HepG2 (cell line): Measurements from ENCODE around the gene TTC31. TPM values are rescaled to one million over a fixed set of nuclear protein-coding genes. Genes with fewer than 3 reads are reported as not detected.

Experiments used
- ARID4A ChIP-seq: sonication (generic); formaldehyde crosslinking; IDR thresholded peaks from 2 replicates; pipeline ENCODE4 v1.5.0; 2020; ENCODE audit warnings: mild to moderate bottlenecking, missing genetic modification reagents, borderline replicate concordance
- ATF1 ChIP-seq: IDR thresholded peaks from 2 replicates; pipeline ENCODE4 v1.6.1; 2016; ENCODE audit warnings: mild to moderate bottlenecking, control low read depth
- HOXA3 ChIP-seq: sonication (generic); formaldehyde crosslinking; IDR thresholded peaks from 2 replicates; pipeline ENCODE4 v1.5.0; 2020; ENCODE audit warnings: missing genetic modification reagents
- KAT2B ChIP-seq: fragments of 150-350 bp; IDR thresholded peaks from 2 replicates; pipeline ENCODE4 v1.6.1; 2014; ENCODE audit warnings: low read depth, low read length, borderline replicate concordance
- KMT2B ChIP-seq: IDR thresholded peaks from 2 replicates; pipeline ENCODE4 v1.6.1; 2016; ENCODE audit warnings: missing genetic modification reagents, missing compliant biosample characterization
- MAF1 ChIP-seq: sonication (generic); formaldehyde crosslinking; IDR thresholded peaks from 2 replicates; pipeline ENCODE4 v1.5.0; 2020; ENCODE audit warnings: missing genetic modification reagents, borderline replicate concordance
- MATR3 ChIP-seq: sonication (generic); formaldehyde crosslinking; IDR thresholded peaks from 2 replicates; pipeline ENCODE4 v1.4.0; 2020; ENCODE audit warnings: missing genetic modification reagents
- MED1 ChIP-seq: sonication (generic); formaldehyde crosslinking; IDR thresholded peaks from 2 replicates; pipeline ENCODE4 v1.4.0; 2020; ENCODE audit warnings: missing genetic modification reagents
- MIXL1 ChIP-seq: IDR thresholded peaks from 2 replicates; pipeline ENCODE4 v1.6.1; 2016
- NFIB ChIP-seq: sonication (generic); formaldehyde crosslinking; IDR thresholded peaks from 2 replicates; pipeline ENCODE4 v1.9.0; 2021; ENCODE audit warnings: missing genetic modification reagents, mild to moderate bottlenecking, borderline replicate concordance
- NFKBIZ ChIP-seq: IDR thresholded peaks from 2 replicates; pipeline ENCODE4 v1.6.1; 2018; ENCODE audit warnings: missing genetic modification reagents, missing compliant biosample characterization
- PHF8 ChIP-seq: sonication (generic); formaldehyde crosslinking; IDR thresholded peaks from 2 replicates; pipeline ENCODE4 v1.5.0; 2020; ENCODE audit warnings: missing genetic modification reagents
- SP2 ChIP-seq: sonication (generic); formaldehyde crosslinking; IDR thresholded peaks from 2 replicates; pipeline ENCODE4 v1.5.1; 2020; ENCODE audit warnings: mild to moderate bottlenecking, missing genetic modification reagents
- SRF ChIP-seq: IDR thresholded peaks from 2 replicates; pipeline ENCODE4 v1.6.1; 2011; ENCODE audit warnings: mild to moderate bottlenecking, low read depth, low read length, moderate library complexity
- XBP1 ChIP-seq: sonication (generic); formaldehyde crosslinking; IDR thresholded peaks from 2 replicates; pipeline ENCODE4 v1.5.0; 2020; ENCODE audit warnings: missing genetic modification reagents
- ZKSCAN8 ChIP-seq: IDR thresholded peaks from 2 replicates; pipeline ENCODE4 v1.6.1; 2016; ENCODE audit warnings: borderline replicate concordance, missing genetic modification reagents, missing compliant biosample characterization
- ZNF441 ChIP-seq: sonication (generic); formaldehyde crosslinking; IDR thresholded peaks from 2 replicates; pipeline ENCODE4 v1.7.0; 2021; ENCODE audit warnings: missing genetic modification reagents, borderline replicate concordance
- ZNF451 ChIP-seq: sonication (generic); formaldehyde crosslinking; IDR thresholded peaks from 2 replicates; pipeline ENCODE4 v1.5.0; 2020; ENCODE audit warnings: mild to moderate bottlenecking, missing genetic modification reagents
- ZNF598 ChIP-seq: sonication (generic); formaldehyde crosslinking; IDR thresholded peaks from 2 replicates; pipeline ENCODE4 v1.5.1; 2020; ENCODE audit warnings: mild to moderate bottlenecking, missing genetic modification reagents, borderline replicate concordance
- polyA plus RNA-seq, 8 experiments: library from polyadenylated mRNA; depleted of rRNA in 3 of 8; stranded (reverse) in 7 of 8; unstranded in 1 of 8; fragments of >200 nt; fragmentation: Illumina TruSeq in 4 of 8; extraction: Trizol in 4 of 8; gene quantifications; 2 replicates each; pipeline versions ENCODE4 v1.2.1 to v1.2.3, GENCODE V29; 2011 to 2016; ENCODE audit warnings: low read depth in 4 of 8, missing spikeins in 1 of 8, mixed read lengths in 1 of 8; ENCODE audit not compliant: insufficient read depth in 1 of 8
- total RNA-seq, 5 experiments: library from RNA; depleted of rRNA; stranded (reverse); fragments of >200 nt; fragmentation: Illumina TruSeq; extraction: Trizol; gene quantifications; 2 replicates each; pipeline ENCODE4 v1.2.3, GENCODE V29; 2016; ENCODE audit warnings: low read depth in 1 of 5
- TF ChIP-seq, protein P1 (sequence below): sonication (generic); formaldehyde crosslinking; IDR thresholded peaks from 2 replicates; pipeline ENCODE4 v1.4.0; 2020; ENCODE audit warnings: missing genetic modification reagents, borderline replicate concordance
- TF ChIP-seq, protein P2 (sequence below): IDR thresholded peaks from 2 replicates; pipeline ENCODE4 v1.6.1; 2016; ENCODE audit warnings: missing biosample characterization, missing genetic modification reagents, low read depth

The TTC31 gene
- total and polyA plus RNA-seq, 2 of the 13 experiments (the other 11 are each of a cell fraction or from before 2014, with no cell fraction given), result 28.3 to 39.5 TPM

DNA sequence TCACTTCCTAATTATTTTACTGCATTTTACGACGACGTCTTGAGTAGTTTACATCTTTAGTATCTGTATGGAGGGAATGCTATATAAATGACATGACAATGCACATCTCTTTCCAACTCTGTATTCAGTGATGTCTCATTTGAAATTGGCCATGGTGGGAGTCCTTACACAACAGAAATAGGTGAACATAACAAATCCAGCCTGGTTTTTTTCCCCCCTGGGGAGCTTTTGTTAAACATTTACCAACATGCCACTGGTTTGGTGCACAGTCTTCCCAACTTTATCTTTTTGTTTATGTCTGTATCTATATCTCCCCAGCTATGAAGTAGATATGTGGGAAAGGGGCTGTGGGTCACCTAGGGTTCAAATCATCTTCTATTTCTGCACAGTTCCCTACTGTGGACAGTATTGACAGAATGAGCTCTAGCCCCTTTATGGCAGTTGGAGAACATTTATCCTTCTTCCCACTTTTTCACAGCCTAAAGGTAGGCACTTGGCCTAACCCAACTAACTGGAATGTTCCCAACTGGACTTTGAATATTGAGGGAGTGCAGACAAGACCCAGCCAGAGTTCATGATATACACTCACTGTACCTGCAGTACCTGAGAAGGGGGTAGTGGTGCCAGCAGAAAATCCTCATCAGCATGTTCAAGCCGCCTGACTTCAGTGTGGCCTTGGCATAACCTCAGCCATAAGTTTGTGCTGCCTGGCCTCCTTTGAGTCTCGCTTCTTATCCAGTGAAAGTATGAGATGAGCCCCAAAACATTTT lies 35.5 kb upstream of the TTC31 start (continued):
- TF ChIP-seq ZKSCAN8 (CRISPR knock-in tag) (peak; percentile 34; the same call in 1 of the 2 replicates), KMT2B (CRISPR knock-in tag) (no peak), MAF1 (CRISPR knock-in tag) (no peak), MIXL1 (CRISPR knock-in tag) (no peak), KAT2B (no peak), MATR3 (CRISPR knock-in tag) (no peak), ARID4A (CRISPR knock-in tag) (peak; percentile 48; the same call in 1 of the 2 replicates), XBP1 (no peak), HOXA3 (peak; percentile 37; the same call in 1 of the 2 replicates), ZNF598 (CRISPR knock-in tag) (no peak), ATF1 (CRISPR knock-in tag) (peak; percentile 53; the same call in 1 of the 2 replicates), SP2 (CRISPR knock-in tag) (peak; percentile 30; the same call in 1 of the 2 replicates), PHF8 (CRISPR knock-in tag) (peak; percentile 36; the same call in 1 of the 2 replicates), NFKBIZ (CRISPR knock-in tag) (no peak), MED1 (CRISPR knock-in tag) (peak; percentile 50; the same call in 1 of the 2 replicates), NFIB (no peak), SRF (no peak), ZNF451 (CRISPR knock-in tag) (no peak), ZNF441 (peak; percentile 69; the same call in 1 of the 2 replicates)
- TF ChIP-seq, protein P1, sequence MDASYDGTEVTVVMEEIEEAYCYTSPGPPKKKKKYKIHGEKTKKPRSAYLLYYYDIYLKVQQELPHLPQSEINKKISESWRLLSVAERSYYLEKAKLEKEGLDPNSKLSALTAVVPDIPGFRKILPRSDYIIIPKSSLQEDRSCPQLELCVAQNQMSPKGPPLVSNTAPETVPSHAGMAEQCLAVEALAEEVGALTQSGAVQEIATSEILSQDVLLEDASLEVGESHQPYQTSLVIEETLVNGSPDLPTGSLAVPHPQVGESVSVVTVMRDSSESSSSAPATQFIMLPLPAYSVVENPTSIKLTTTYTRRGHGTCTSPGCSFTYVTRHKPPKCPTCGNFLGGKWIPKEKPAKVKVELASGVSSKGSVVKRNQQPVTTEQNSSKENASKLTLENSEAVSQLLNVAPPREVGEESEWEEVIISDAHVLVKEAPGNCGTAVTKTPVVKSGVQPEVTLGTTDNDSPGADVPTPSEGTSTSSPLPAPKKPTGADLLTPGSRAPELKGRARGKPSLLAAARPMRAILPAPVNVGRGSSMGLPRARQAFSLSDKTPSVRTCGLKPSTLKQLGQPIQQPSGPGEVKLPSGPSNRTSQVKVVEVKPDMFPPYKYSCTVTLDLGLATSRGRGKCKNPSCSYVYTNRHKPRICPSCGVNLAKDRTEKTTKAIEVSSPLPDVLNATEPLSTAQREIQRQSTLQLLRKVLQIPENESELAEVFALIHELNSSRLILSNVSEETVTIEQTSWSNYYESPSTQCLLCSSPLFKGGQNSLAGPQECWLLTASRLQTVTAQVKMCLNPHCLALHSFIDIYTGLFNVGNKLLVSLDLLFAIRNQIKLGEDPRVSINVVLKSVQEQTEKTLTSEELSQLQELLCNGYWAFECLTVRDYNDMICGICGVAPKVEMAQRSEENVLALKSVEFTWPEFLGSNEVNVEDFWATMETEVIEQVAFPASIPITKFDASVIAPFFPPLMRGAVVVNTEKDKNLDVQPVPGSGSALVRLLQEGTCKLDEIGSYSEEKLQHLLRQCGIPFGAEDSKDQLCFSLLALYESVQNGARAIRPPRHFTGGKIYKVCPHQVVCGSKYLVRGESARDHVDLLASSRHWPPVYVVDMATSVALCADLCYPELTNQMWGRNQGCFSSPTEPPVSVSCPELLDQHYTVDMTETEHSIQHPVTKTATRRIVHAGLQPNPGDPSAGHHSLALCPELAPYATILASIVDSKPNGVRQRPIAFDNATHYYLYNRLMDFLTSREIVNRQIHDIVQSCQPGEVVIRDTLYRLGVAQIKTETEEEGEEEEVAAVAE (CRISPR knock-in tag), result peak; percentile 38; the same call in 1 of the 2 replicates
- TF ChIP-seq, protein P2, sequence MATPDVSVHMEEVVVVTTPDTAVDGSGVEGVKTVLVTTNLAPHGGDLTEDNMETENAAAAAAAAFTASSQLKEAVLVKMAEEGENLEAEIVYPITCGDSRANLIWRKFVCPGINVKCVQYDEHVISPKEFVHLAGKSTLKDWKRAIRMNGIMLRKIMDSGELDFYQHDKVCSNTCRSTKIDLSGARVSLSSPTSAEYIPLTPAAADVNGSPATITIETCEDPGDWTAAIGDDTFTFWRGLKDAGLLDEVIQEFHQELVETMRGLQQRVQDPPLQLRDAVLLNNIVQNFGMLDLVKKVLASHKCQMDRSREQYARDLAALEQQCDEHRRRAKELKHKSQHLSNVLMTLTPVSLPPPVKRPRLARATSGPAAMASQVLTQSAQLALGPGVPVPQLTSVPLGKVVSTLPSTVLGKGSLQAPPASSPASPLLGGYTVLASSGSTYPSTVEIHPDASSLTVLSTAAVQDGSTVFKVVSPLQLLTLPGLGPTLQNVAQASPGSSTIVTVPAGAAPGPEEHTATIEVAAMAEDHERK (CRISPR knock-in tag), result no peak
